ENCODE results near the gene PABPN1L. TPM values are rescaled to one million over a fixed set of nuclear protein-coding genes. Genes with fewer than 3 reads are reported as not detected.

The PABPN1L gene
- total and polyA plus RNA-seq, 2 of the 8 experiments (the other 6 are each of a cell fraction or from before 2014, with no cell fraction given) = not detected

DNA sequence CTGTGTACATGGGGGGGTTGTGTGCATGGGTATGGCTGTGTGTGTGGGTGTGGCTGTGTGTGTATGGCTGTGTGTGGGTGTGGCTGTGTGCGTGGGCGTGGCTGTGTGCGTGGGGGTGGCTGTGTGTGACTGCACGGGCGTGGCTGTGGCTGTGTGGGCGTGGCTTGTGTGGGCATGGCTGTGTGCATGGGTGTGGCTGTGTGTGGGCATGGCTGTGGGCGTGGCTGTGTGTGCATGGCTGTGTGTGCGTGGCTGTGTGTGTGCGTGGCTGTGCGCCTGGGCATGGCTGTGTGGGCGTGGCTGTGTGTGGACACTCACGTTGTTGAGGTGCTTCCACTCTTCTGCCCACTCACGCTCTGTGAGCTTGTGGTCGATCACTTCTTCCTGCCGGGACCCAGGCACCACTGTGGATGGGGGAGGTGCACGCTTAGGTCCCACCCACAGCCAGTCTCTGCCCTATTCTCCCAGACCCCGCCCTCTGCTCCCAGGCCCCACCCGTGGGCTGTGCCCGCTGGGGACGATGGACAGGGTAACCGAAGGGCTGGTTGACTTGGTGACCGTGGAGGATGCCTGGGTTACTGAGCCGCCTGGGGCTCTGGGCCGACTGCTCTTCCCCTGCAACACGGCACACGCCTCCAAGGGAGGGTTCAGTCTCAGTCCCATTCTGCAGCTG is 16.0 kb upstream of the PABPN1L start (continued):
- TF ChIP-seq, protein P1, sequence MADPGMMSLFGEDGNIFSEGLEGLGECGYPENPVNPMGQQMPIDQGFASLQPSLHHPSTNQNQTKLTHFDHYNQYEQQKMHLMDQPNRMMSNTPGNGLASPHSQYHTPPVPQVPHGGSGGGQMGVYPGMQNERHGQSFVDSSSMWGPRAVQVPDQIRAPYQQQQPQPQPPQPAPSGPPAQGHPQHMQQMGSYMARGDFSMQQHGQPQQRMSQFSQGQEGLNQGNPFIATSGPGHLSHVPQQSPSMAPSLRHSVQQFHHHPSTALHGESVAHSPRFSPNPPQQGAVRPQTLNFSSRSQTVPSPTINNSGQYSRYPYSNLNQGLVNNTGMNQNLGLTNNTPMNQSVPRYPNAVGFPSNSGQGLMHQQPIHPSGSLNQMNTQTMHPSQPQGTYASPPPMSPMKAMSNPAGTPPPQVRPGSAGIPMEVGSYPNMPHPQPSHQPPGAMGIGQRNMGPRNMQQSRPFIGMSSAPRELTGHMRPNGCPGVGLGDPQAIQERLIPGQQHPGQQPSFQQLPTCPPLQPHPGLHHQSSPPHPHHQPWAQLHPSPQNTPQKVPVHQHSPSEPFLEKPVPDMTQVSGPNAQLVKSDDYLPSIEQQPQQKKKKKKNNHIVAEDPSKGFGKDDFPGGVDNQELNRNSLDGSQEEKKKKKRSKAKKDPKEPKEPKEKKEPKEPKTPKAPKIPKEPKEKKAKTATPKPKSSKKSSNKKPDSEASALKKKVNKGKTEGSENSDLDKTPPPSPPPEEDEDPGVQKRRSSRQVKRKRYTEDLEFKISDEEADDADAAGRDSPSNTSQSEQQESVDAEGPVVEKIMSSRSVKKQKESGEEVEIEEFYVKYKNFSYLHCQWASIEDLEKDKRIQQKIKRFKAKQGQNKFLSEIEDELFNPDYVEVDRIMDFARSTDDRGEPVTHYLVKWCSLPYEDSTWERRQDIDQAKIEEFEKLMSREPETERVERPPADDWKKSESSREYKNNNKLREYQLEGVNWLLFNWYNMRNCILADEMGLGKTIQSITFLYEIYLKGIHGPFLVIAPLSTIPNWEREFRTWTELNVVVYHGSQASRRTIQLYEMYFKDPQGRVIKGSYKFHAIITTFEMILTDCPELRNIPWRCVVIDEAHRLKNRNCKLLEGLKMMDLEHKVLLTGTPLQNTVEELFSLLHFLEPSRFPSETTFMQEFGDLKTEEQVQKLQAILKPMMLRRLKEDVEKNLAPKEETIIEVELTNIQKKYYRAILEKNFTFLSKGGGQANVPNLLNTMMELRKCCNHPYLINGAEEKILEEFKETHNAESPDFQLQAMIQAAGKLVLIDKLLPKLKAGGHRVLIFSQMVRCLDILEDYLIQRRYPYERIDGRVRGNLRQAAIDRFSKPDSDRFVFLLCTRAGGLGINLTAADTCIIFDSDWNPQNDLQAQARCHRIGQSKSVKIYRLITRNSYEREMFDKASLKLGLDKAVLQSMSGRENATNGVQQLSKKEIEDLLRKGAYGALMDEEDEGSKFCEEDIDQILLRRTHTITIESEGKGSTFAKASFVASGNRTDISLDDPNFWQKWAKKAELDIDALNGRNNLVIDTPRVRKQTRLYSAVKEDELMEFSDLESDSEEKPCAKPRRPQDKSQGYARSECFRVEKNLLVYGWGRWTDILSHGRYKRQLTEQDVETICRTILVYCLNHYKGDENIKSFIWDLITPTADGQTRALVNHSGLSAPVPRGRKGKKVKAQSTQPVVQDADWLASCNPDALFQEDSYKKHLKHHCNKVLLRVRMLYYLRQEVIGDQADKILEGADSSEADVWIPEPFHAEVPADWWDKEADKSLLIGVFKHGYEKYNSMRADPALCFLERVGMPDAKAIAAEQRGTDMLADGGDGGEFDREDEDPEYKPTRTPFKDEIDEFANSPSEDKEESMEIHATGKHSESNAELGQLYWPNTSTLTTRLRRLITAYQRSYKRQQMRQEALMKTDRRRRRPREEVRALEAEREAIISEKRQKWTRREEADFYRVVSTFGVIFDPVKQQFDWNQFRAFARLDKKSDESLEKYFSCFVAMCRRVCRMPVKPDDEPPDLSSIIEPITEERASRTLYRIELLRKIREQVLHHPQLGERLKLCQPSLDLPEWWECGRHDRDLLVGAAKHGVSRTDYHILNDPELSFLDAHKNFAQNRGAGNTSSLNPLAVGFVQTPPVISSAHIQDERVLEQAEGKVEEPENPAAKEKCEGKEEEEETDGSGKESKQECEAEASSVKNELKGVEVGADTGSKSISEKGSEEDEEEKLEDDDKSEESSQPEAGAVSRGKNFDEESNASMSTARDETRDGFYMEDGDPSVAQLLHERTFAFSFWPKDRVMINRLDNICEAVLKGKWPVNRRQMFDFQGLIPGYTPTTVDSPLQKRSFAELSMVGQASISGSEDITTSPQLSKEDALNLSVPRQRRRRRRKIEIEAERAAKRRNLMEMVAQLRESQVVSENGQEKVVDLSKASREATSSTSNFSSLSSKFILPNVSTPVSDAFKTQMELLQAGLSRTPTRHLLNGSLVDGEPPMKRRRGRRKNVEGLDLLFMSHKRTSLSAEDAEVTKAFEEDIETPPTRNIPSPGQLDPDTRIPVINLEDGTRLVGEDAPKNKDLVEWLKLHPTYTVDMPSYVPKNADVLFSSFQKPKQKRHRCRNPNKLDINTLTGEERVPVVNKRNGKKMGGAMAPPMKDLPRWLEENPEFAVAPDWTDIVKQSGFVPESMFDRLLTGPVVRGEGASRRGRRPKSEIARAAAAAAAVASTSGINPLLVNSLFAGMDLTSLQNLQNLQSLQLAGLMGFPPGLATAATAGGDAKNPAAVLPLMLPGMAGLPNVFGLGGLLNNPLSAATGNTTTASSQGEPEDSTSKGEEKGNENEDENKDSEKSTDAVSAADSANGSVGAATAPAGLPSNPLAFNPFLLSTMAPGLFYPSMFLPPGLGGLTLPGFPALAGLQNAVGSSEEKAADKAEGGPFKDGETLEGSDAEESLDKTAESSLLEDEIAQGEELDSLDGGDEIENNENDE (IDR thresholded peaks at IDR 0.05; ENCODE audit: insufficient replicate concordance, low read length) = no peak
- TF ChIP-seq FOSL1 (IDR thresholded peaks at IDR 0.05; ENCODE audit: insufficient read depth, low read depth, low read length) = no peak

Measured in H1 (cell line).